ENCODE data around the gene LIMS2. TPM values are rescaled to one million over a fixed set of nuclear protein-coding genes. Genes with fewer than 3 reads are reported as not detected.

Gene LIMS2
- polyA plus RNA-seq, 1 donor (not counting 4 experiments of a cell fraction or from before 2014, with no cell fraction given) = not detected

DNA sequence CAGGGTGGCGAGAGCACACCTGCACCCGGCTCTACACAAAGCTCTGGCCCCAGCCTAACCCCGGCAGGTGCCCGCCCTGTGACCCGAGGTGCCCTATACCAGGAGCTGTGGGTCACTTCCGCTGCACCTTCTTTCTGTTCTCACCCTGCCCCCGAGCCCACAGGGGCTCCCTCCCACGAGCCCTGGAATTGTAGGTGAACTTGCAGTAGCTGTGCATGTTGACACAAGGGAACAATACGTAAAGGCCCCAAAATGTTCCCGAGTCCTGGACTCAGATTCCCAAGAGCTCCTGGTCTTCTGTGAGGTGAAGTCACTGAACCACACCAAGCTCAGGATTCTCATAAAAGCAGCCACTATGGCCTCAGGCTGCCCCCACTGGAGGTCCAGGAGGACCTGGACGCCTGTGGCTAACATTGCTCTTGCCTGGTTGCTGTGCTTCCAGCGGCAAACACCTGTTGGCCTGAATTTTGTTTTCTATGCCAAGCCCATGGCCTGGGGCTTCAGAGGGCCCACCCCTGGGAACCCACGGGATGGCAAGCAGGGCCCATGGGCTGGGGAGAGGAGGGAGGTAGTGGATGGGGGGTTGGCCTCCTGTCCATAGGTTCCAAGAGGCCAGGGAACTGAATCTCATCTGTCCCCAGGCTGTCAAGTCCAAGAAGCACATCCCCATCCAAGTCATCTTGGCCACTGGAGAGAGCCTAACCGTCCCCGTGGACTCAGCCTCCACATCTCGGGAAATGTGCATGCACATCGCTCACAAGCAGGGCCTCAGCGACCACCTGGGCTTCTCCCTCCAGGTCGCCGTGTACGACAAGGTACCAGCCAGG lies 52.6 kb downstream of the LIMS2 start:
- H3K9me1 ChIP-seq (ENCODE audit: control insufficient read depth, extremely low read depth, insufficient read depth, low read length) = no peaks in the 10 kb centered on the region
- peaks cover 7% of the 10 kb centered on the region for H3K27me3 ChIP-seq (ENCODE audit: control insufficient read depth, extremely low read depth, insufficient read depth, low read length)
- no peaks in the 10 kb centered on the region for H3K36me3 ChIP-seq (ENCODE audit: control insufficient read depth in 2 of 2, extremely low read depth in 1 of 2, insufficient read depth in 2 of 2, low read length in 2 of 2)
- peaks cover 5% of the 10 kb centered on the region for H3K4me1 ChIP-seq (ENCODE audit: control insufficient read depth, extremely low read depth, insufficient read depth, low read length)
- H3K4me3 ChIP-seq (ENCODE audit: control insufficient read depth in 2 of 3, extremely low read depth in 1 of 3, insufficient read depth in 2 of 3, low read depth in 1 of 3, low read length in 3 of 3) = no peak overlapping the region
- no peak overlapping the region for H3K9ac ChIP-seq (ENCODE audit: control insufficient read depth, extremely low read depth, insufficient read depth, low read length)
- no peak overlapping the region for H3K4me2 ChIP-seq (ENCODE audit: control insufficient read depth, extremely low read depth, insufficient read depth, low read depth, low read length)
- no peaks in the 10 kb centered on the region for H4K20me1 ChIP-seq (ENCODE audit: control insufficient read depth, extremely low read depth, insufficient read depth, low read length)
- FAIRE-seq (no peak), DNase-seq (ENCODE audit: low read depth, low spot score) (no peak)
- H3K27ac ChIP-seq (ENCODE audit: control insufficient read depth, insufficient read depth, low read length) = no peak overlapping the region
- no peaks in the 10 kb centered on the region for H3K9me3 ChIP-seq (ENCODE audit: control insufficient read depth, low read depth, low read length)
- no peak overlapping the region for H2AFZ ChIP-seq (ENCODE audit: control insufficient read depth, low read length)
- H3K79me2 ChIP-seq (ENCODE audit: control insufficient read depth, insufficient read depth, low read length) = no peaks in the 10 kb centered on the region
- dilution Hi-C loops (cut with MboI; ENCODE audit: extremely low pct_ligation_motif_present, low sequenced_read_pairs) = no loop called here
- TF ChIP-seq, protein P1, sequence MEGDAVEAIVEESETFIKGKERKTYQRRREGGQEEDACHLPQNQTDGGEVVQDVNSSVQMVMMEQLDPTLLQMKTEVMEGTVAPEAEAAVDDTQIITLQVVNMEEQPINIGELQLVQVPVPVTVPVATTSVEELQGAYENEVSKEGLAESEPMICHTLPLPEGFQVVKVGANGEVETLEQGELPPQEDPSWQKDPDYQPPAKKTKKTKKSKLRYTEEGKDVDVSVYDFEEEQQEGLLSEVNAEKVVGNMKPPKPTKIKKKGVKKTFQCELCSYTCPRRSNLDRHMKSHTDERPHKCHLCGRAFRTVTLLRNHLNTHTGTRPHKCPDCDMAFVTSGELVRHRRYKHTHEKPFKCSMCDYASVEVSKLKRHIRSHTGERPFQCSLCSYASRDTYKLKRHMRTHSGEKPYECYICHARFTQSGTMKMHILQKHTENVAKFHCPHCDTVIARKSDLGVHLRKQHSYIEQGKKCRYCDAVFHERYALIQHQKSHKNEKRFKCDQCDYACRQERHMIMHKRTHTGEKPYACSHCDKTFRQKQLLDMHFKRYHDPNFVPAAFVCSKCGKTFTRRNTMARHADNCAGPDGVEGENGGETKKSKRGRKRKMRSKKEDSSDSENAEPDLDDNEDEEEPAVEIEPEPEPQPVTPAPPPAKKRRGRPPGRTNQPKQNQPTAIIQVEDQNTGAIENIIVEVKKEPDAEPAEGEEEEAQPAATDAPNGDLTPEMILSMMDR (optimal IDR thresholded peaks at IDR 0.05 in 1 of 3, IDR thresholded peaks at IDR 0.05 in 1 of 3, conservative IDR thresholded peaks at IDR 0.05 in 1 of 3; ENCODE audit: extremely low read depth in 1 of 3, insufficient read depth in 2 of 3, low read length in 3 of 3) = no peak
- TF ChIP-seq EZH2 (IDR thresholded peaks at IDR 0.05; ENCODE audit: low read length) = no peak

DNA sequence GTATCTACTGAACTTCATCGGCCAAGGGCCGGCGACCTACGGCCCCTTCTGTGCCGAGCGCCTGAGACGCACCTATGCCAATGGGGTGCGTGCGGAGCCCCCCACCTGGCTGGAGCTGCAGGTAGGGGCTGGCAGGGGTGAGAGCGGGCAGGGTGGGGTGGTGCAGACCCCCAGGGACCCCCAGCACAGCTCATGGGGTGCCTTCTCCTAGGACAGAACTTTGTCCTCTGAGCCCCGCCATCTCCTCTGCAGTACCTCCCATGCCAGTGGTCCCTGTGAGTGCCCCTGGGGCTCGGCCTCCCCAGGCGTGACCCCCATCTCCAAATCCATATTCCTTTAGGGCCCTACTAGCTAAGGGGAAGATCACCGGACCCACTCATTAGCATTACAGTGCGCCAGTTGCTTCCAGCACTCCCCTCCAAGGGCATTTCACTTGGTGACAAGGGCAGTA lies 53.3 kb downstream of the LIMS2 start:
- no peak for FAIRE-seq

More for the DNA sequence above, 53.3 kb downstream of the LIMS2 start:
- Histone ChIP-seq H3K9me1 (ENCODE audit: control insufficient read depth, extremely low read depth, insufficient read depth, low read length) (no peaks in the 10 kb centered on the region), H3K79me2 (ENCODE audit: control insufficient read depth, insufficient read depth, low read length) (no peaks in the 10 kb centered on the region), H3K27ac (ENCODE audit: control insufficient read depth, insufficient read depth, low read length) (no peak overlapping the region), H3K4me3 (ENCODE audit: control insufficient read depth in 2 of 3, extremely low read depth in 1 of 3, insufficient read depth in 2 of 3, low read depth in 1 of 3, low read length in 3 of 3) (no peak overlapping the region), H3K9ac (ENCODE audit: control insufficient read depth, extremely low read depth, insufficient read depth, low read length) (no peak overlapping the region), H3K4me2 (ENCODE audit: control insufficient read depth, extremely low read depth, insufficient read depth, low read depth, low read length) (no peak overlapping the region), H3K36me3 (ENCODE audit: control insufficient read depth in 2 of 2, extremely low read depth in 1 of 2, insufficient read depth in 2 of 2, low read length in 2 of 2) (no peaks in the 10 kb centered on the region), H3K9me3 (ENCODE audit: control insufficient read depth, low read depth, low read length) (no peaks in the 10 kb centered on the region), H3K27me3 (ENCODE audit: control insufficient read depth, extremely low read depth, insufficient read depth, low read length) (peaks cover 7% of the 10 kb centered on the region), H3K4me1 (ENCODE audit: control insufficient read depth, extremely low read depth, insufficient read depth, low read length) (peaks cover 5% of the 10 kb centered on the region), H2AFZ (ENCODE audit: control insufficient read depth, low read length) (no peak overlapping the region), H4K20me1 (ENCODE audit: control insufficient read depth, extremely low read depth, insufficient read depth, low read length) (no peaks in the 10 kb centered on the region)
- TF ChIP-seq, protein P1 (optimal IDR thresholded peaks at IDR 0.05 in 1 of 3, IDR thresholded peaks at IDR 0.05 in 1 of 3, conservative IDR thresholded peaks at IDR 0.05 in 1 of 3; ENCODE audit: extremely low read depth in 1 of 3, insufficient read depth in 2 of 3, low read length in 3 of 3) = no peak
- TF ChIP-seq EZH2 (IDR thresholded peaks at IDR 0.05; ENCODE audit: low read length) = no peak
- dilution Hi-C loops (cut with MboI; ENCODE audit: extremely low pct_ligation_motif_present, low sequenced_read_pairs) = no loop called here
- DNase-seq (ENCODE audit: low read depth, low spot score) = no peak
